ENCODE data around the gene PTPN4.
"Not testable (repeated sequence)": the region's sequence is repeated elsewhere in the genome, so short reads cannot be mapped to it uniquely, and the experiment has no call there.

PTPN4 gene

GRCh38 chr2:119803101-119803500 lies 43.4 kb downstream of the PTPN4 start:
- in situ Hi-C loops (cut with MboI; ENCODE audit: low sequenced_read_pairs) = no loop called here

GRCh38 chr2:119804409-119804808 lies 44.7 kb downstream of the PTPN4 start:
- in situ Hi-C loops (cut with MboI; ENCODE audit: low sequenced_read_pairs) = not testable (repeated sequence)

- in situ Hi-C loops (cut with MboI; ENCODE audit: low sequenced_read_pairs) = no loop called here
Observed at GRCh38 chr2:119808516-119809147, 48.9 kb downstream of the PTPN4 start.

- in situ Hi-C loops (cut with MboI; ENCODE audit: low sequenced_read_pairs) = no loop called here
Observed at GRCh38 chr2:119809339-119810048, 49.8 kb downstream of the PTPN4 start.

GRCh38 chr2:119810049-119810630 lies 50.4 kb downstream of the PTPN4 start:
- in situ Hi-C loops (cut with MboI; ENCODE audit: low sequenced_read_pairs) = no loop called here

GRCh38 chr2:119814216-119814615 lies 54.5 kb downstream of the PTPN4 start:
- in situ Hi-C loops (cut with MboI; ENCODE audit: low sequenced_read_pairs) = no loop called here

- in situ Hi-C loops (cut with MboI; ENCODE audit: low sequenced_read_pairs) = no loop called here
Observed at GRCh38 chr2:119818792-119819191, 59.1 kb downstream of the PTPN4 start.

GRCh38 chr2:119819846-119820245 lies 60.1 kb downstream of the PTPN4 start:
- in situ Hi-C loops (cut with MboI; ENCODE audit: low sequenced_read_pairs) = no loop called here

GRCh38 chr2:119820275-119820674 lies 60.6 kb downstream of the PTPN4 start:
- in situ Hi-C loops (cut with MboI; ENCODE audit: low sequenced_read_pairs) = no loop called here

GRCh38 chr2:119821266-119821665 lies 61.5 kb downstream of the PTPN4 start:
- in situ Hi-C loops (cut with MboI; ENCODE audit: low sequenced_read_pairs) = no loop called here

- in situ Hi-C loops (cut with MboI; ENCODE audit: low sequenced_read_pairs) = no loop called here
Observed at GRCh38 chr2:119823734-119824334, 64.1 kb downstream of the PTPN4 start.

GRCh38 chr2:119826370-119826961 lies 66.7 kb downstream of the PTPN4 start:
- in situ Hi-C loops (cut with MboI; ENCODE audit: low sequenced_read_pairs) = no loop called here

GRCh38 chr2:119827866-119828507 lies 68.3 kb downstream of the PTPN4 start:
- in situ Hi-C loops (cut with MboI; ENCODE audit: low sequenced_read_pairs) = no loop called here

- in situ Hi-C loops (cut with MboI; ENCODE audit: low sequenced_read_pairs) = no loop called here
Observed at GRCh38 chr2:119836455-119837142, 76.9 kb downstream of the PTPN4 start.

- in situ Hi-C loops (cut with MboI; ENCODE audit: low sequenced_read_pairs) = no loop called here
Observed at GRCh38 chr2:119837350-119837749, 77.6 kb downstream of the PTPN4 start.

GRCh38 chr2:119837759-119838158 lies 78.0 kb downstream of the PTPN4 start:
- in situ Hi-C loops (cut with MboI; ENCODE audit: low sequenced_read_pairs) = no loop called here

- in situ Hi-C loops (cut with MboI; ENCODE audit: low sequenced_read_pairs) = no loop called here
Observed at GRCh38 chr2:119838179-119838578, 78.5 kb downstream of the PTPN4 start.

- in situ Hi-C loops (cut with MboI; ENCODE audit: low sequenced_read_pairs) = no loop called here
Observed at GRCh38 chr2:119841550-119841949, 81.8 kb downstream of the PTPN4 start.

GRCh38 chr2:119846021-119846420 lies 86.3 kb downstream of the PTPN4 start:
- in situ Hi-C loops (cut with MboI; ENCODE audit: low sequenced_read_pairs) = no loop called here

- in situ Hi-C loops (cut with MboI; ENCODE audit: low sequenced_read_pairs) = no loop called here
Observed at GRCh38 chr2:119849838-119850565, 90.3 kb downstream of the PTPN4 start.

Measured in HL-60/S4 (cell line).